NCI-H1694 (cell line): ENCODE results near the gene WIPF3.

Experiments used
- DNase-seq: peaks from one replicate; lab custom pipeline; 2025; lab: John Stamatoyannopoulos, UW

Gene WIPF3, protein sequence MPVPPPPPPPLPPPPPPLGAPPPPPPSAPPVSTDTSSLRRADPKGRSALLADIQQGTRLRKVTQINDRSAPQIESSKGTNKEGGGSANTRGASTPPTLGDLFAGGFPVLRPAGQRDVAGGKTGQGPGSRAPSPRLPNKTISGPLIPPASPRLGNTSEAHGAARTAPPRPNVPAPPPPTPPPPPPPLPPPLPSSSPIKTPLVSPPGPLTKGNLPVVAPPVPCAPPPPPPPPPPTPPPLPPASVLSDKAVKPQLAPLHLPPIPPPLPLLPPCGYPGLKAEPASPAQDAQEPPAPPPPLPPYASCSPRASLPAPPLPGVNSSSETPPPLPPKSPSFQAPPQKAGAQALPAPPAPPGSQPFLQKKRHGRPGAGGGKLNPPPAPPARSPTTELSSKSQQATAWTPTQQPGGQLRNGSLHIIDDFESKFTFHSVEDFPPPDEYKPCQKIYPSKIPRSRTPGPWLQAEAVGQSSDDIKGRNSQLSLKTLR

DNA sequence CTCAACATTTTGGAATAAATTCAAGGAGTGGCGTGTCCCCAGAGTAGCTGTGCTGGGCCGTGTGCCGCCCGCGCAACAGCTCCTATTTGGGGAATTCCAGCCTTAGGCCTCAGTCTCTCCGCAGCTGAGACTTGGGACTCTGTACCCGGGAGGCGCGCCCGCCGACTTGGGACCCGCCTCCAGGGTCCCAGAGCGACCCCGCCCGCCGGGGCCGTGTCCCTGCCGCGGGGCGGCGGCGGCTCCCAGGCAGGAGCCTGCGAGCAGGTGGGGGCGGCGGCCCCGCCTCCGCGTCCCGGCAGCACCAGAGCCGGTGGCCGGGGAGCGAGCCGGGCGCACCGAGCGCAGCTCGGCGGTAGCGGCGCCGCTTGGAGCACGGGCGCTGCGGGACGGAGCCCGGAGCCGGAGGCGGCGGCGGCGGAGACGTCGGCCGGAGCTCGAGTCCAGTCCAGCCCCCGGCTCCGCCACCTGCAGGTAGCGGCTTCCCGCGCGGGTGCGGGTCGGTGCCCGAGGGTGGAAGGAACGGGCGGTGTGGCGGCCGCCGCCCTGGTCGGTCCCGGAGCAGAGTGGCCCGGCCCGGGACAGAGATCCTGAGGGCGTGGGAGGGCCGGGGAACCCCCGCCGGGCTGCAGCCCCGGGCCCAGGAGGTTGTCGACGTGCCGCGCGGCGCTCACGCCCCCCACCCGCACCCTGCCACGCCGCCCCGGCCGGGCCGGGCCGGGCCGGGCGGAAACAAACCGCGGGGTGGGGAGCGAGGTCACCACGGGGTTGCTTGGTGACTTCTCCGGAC is at the start of gene WIPF3:
Gene WIPF3, plus strand, starts transcription at position 301 of the 787 bp plus-strand sequence. CDS start 28,217 bp downstream, outside the sequence.
- DNase-seq: no peak

DNA sequence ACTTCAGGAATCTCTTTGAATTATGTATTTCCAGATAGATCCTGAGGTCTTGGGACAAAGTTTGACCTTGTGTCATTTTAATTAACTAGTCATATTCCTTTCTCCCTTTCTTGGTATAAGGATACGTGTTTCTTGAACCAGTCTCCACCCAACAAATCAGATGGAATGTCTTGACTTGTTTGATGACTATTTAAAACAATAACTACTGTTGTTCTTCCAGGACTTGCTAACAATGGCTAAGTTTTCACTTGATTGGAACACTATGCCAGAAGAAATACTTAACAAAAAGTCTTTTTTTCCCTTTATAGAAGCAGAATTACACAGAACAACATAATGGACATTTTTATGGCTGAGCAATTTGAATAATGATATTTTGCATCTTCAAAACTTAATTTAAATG is 43.0 kb upstream of the WIPF3 start:
- no peak for DNase-seq

DNA sequence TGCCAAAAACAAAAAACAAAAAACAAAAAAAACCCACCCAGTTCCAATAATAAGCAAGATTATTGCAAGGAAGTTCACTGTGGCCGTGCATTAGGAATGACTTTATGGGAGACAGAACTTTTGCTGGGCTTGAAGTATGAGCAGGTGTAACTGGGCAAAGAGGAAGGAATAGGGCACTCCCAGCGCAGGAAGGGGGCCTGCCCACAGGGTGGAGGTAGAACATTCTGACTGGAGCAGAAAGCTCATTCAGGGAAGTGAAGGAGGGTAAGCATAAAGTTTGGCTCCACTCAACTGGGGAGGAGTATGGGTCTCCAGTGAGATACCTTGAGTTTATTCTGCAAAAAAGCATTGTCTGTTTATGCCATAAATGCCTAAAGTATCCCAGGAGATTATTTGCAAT is 42.1 kb upstream of the WIPF3 start:
- DNase-seq: no peak

DNA sequence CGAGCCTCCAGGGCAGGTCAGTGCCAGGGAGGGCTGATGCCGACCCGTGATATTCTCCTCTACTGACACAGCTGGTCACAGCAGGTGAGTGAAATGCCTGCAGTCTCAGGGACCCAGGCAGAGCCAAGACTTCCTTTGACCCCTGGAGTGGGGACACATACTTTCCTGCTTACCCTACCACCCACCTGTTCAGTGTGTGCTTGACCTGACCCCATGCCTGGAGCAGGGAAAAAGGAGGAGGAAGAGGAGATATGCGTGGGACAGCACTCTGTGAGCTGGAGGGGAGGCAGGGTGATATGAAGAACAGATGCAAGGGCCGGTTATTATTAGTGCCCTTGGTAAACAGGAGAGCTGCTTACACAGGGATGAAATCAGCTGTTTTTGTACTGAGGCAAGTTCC is 40.8 kb upstream of the WIPF3 start:
- DNase-seq: no peak

DNA sequence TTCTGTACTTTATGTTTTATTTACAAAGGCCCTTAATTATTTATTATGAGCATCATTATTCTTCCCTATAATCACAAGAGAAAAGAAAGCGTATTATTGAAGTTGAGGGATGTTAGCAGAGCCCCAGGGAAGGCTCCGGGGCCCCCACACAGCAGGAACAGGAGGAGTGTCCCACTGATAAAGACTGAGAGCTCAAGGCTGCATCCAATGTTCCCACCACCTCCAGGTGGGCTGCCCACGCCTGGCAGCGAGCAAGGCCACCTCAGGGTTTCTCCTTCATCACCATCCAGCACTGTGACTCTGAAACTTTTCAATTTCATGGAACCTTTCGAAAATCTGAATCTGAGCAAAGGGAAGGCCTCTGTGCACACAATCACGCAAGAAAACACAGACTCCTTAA is 35.9 kb upstream of the WIPF3 start:
- no peak for DNase-seq

DNA sequence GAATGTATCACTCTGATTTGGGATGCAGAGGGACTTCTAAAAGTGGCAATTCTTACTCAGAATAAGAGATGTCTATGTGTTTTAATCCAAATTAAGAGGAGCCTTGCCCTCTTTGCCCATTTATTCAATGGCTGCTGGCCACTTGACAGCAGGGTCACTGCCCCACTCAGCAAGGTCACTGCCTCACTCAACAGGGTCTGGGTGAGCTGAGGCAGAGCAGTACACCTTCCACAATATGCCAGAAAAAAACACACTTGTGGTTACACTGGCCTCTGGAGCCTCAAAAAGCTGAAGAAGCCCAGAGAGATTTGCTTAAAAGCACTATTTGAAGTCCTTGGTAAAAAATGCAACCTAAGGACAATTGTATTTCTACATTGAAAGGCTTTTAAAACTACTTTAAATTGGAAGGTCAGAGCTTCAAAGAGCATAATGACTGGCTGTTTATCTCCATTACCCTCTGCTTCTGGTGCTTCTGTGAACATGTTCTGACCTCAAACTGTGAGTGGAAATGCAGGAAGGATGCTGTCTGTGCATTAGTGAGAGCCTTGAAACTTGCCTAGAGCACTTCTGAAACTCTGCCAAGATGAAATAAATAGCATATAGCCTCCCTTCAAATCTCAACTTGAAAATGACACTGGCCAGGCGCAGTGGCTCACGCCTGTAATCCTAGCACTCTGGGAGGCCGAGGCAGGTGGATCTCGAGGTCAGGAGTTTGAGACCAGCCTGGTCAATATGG is 35.1 kb upstream of the WIPF3 start:
- no peak for DNase-seq

DNA sequence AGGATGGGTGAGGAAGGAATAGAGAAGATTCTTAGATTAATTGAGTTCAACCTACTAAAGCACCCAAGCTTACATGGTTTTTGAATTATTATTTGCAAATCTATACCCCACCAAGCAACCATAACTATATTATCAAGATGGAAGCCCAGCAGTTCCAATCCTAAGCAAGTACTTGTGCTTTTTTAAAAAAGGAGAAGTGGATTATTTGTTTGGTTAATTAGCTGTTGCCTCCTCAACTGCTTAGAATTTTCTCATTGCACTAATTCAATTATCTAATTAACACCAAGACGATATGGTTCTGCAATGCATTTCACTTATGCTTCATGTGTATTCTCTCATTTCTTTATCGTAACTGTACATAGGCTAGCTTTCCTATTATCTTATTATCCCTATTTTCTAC is 27.3 kb upstream of the WIPF3 start:
- DNase-seq: no peak

DNA sequence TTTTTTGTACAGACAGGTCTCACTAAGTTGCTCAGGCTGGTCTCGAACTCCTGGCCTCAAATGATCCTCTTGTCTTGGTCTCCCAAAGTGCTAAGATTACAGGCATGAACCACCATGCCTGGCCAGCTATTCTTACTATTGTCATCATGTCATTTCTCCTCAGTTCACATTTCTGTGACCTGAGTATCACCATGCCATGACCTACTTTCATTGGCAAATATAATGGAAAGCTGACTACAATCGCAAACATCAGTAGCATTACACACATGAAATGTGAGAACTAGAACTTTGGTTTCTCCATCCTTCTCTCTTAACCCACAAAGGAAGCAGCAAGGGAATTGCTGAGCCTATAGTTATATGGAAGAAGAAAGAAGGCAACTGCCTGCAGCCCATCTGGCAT is 26.0 kb upstream of the WIPF3 start:
- DNase-seq: no peak

DNA sequence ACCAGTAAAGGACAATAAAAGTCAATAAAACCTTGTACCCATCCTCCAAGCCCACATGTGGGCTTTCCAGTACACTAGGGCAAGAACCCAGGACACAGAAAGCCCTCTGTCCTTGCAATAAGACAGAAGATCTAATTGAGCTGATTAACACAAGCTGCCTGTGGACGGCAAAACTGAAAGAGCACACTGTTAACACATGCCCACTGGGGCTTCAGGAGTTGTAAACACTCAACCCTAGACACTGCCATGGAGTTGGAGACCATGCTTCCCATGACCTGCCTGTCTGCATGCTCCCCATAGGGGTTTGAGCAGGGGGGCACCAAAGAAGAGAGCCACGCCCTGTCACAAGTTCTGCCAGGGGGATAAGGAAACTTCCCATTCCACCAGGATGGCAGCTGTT is 22.6 kb upstream of the WIPF3 start:
- DNase-seq: no peak

DNA sequence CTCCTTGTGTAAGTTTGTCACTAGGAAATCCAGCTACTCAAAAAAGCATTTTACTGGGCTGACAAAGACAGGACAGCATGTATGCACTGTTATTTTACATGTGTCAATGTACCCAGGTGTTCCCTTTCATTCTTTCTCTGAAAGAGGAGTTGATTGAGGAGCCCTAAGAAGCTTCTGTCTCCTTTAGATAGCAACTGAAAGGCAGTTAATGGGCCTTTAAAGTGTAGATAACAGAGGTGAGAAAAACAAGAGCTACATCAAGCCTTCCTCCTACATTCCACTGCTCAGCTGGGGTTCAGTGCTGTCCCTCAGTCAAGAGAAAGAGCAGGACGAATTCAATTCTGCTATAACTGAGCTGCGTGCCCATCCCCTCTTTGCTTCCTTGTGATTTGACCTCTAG is 12.8 kb upstream of the WIPF3 start:
- no peak for DNase-seq

DNA sequence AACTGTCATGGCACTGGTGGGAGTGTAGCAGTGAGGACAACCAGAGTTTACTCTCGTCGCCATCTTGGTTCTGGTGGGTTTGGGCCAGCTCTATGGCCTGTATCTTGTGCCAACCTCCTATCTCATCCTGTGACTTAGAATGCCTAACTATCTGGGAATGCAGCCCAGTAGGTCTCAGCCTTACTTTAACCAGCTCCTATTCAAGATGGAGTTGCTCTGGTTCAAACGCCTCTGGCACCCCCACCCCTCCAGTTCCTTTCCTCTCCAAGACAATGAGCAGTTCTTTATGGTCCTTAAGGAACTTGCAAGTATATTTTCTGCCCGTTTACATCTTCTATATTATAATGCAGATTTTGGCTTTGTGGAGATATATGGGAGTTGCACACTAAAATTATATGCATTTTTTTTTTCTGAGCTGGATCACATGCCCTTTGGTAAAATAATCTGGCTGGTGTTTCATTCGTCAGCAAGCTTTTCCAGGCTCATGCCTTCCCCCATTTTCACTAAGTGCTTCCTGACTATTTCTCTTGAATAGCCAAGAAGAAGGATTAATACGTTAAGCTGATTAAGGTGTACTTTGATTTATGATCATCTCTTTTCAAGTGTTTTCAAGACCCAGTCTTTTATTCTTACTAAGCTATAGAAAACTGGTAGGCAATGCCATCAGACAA is 11.2 kb upstream of the WIPF3 start:
- no peak for DNase-seq

DNA sequence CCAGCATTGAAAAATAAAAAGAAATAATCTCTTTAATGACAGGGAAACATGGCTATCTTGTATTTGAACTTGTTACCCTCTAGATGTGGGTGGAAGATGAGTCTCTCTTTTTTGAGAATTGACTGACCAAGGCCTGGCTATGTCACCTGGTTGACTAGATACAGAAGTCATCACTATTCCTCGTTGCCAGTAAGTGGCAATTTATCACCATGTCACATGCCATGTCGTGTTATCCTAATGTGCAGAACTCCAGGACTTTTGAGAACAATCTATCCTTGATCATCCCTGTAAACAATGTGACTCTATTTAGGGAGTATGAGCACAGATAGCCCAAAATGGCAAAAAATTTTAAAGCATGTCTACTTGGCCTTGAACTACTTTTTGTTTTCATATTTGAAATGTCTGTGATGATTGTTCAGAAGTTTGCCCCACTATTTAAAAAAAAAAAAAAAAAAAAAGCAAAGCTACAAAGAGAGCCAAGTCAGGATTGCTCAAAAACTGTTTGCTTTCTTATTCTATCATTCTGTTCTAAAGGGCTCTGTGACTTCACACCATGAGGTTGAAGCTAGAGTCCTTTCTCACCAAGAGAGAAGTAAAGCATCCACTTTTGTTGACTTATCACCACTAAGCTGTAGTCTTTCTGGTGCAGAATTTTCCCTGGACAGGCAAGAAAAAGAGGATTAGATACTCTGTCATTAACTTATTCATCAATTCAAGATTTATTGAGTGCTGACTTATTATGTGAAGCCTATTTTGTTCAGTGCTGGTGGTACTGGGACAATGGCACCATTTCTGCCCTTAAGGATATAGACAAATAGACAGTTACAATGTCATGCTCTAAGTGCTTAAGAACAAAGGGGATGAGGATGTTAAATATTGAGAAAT is 10.4 kb upstream of the WIPF3 start:
- no peak for DNase-seq

DNA sequence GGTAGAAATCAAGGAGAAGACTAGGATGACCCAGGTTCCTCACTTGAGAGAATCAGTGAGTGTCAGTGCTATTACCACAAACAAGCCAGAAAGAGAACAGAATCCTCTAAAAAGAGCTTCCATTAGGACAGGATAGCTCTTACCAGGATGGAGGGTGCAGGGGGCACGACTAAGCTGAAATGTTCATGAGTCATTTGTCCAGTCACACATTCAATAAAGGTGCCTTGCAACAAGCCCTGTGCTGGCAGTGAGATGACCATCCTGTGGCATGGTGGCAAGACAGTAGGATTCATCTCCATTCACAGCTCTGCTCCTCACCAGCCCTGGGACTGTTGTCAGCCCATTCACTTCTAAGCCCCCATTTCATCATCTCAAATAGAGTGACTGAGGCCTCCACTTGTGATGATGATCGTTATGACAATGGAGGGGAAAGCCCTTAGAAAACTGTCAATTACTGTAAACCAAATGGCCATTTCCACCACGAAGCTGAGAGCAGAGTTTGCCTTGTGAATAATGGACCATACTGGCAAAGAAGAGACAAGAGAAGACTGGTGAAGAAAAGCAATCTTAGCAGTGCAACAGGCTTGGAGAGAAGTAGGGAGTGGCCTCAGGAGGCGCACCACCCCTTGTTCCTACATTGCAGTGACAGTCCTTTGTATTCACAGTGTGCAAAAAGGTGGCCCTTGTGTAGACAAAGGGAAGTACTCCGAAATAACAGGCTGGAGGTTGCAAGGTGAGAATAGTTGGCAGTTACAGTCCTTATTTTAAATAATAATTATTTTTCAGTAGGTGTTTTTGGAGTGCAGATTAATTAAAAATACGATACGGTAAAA is 9.0 kb upstream of the WIPF3 start:
- DNase-seq: no peak

DNA sequence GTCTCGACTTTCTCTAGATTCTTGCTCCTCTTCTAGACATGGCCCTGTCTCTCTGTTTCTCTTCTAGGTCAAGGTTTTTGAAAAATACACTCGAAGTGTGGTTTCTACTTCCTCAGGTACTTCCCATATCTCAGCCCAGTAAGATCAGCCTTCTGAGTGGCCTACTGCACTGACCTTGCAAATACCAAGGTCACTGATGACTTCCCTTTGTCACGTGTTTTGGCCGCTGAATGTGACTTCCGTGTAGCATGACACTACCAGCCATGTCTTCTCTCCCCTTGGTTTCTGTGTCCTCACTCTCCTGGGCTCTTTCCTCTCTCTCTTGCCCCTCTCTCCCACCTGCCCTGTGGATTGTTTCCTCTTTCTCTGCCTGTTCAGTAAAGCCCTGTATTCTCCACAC is 7.9 kb upstream of the WIPF3 start:
- no peak for DNase-seq

DNA sequence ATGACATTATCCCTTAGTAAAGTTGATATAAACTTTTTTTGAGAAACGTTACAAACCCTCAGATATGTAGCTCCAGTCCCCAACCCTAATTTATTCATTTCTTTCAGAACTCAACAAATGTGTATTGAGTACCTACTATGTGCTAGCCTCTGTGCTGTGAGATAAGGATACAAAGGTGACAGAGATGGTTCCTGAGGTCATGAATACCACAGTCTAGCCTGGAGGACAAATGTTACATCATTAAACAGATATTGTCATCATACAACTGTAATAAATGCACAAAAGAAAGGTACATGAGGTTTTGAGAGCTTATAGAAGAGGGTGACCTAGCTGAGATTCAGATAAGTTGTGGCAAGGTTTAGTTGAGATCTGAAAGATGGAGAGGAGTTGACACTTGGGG is 4.4 kb upstream of the WIPF3 start:
- no peak for DNase-seq

DNA sequence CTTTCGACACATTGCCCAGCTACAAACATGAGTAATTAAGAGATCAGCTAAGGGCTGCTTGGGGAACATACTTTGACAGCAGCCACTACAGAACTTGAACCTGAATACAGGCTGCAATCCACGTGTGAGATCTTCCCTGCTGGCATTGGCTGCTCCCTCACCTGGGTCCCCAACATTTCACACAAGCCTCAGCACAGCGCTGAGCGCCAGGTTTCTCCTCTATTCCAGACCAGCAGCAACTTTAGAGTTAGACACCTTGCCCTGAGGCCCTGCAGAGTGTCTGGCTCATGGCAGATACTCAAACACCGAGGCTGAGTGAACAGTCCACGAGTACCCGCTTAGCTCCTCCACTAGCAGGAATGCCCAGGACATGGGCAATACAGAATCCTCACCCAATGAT is 1.3 kb upstream of the WIPF3 start:
- DNase-seq: no peak

DNA sequence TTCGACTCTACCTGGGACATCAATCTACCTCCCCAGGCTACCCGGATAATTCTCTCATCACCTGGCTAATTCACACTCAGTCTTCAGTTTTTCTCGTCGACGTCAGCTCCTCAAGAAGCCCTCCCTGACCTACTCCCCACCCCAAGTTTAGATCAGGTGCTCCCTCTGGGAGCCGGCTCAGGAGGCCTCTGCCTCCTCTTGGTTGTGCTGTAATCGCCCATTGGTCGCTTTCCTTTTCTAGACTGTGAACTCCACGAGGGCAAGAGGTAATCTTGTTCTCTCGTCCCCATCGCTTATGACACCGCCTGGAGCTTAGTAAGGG is 461 bp upstream of the WIPF3 start:
- DNase-seq: no peak

DNA sequence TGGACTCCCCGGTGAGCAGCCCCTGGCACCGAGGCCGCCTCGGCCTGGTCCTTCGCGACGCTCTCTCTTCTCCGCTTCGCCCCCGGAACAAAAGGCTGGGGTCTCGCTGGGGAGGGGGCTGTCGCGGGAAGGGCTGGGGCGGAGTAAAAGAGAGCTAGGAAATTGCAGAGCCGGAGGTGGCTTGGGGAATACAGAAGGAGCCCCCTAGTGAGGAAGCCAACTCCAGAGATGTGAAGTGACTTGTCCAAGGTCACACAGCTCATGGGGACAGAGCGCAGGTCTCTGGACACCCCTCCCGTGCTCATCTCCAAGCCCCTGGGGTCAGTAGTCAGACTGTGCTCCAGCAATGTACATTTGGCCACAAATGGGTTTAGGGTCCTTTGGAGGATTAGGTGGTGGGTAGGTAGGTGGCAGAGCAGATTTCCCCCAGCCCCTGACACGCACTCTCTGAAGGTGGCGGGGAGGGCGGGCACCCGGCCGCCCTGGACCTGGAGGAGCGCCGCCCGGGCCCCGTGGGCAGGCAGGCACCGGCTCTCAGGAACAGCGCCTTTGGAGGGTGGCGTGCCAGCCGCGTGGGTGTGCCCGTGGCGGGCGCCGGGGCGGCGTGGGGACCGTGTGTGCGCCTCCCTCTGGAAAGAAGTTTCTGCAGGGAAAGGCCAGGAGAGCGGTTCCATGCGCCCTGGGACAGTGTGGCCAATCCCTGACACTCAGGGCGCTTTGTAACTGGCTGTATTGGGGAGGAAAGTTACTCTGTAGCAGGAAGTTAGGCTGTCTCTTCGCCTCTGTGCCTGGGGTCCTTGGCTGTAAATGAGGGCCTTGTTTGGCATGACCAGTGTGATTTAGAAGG is 910 bp downstream of the WIPF3 start:
- DNase-seq: no peak

DNA sequence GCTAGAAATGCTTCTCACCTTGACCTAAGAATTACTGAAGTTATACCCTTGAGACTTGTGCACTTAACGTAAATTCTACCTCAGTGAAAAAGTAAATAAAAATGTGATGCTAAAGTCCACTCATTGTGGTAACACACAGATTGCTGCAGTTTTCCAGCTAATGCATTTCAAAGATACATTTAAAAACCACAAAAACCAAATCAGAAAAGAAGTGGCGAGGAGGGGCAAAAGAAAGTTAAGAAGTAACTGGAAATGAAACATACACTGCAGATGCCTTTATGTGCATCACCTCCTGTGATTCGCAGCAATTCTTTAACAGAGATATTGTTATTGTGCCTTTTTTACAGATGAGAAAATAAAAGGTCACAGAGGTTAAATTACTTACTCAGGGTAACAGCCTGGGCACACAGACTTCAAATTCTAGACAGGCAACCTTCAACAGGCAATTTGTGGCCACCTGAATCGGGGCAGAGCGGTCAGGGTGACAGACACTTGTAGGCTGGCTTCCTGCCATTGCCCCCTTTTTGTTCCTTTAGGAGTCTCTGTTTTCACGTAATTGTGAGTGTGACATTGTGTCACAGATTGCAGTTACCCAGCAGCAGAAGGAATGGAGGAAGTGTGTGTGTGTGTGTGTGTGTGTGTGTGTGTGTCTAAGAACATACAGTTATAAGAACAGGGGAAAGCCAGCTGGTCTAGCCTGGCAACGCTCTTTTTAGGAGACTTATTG is 1.9 kb downstream of the WIPF3 start:
- DNase-seq: no peak
